Psoas muscle (tissue), 8 donors: ENCODE data around the gene DGCR8. TPM values are rescaled to one million over a fixed set of nuclear protein-coding genes. Genes with fewer than 3 reads are reported as not detected.

Experiments used
- ATAC-seq, 4 donors: fragments of 200-7000 bp; cut with Tn5 transposase; one replicate each; pipeline ENCODE4 v1.9.1; 2020; ENCODE audit warnings: moderate library complexity in 3 of 4, mild to moderate bottlenecking in 2 of 4
- DNase-seq, 2 donors: peaks; one replicate each; pipeline ENCODE4 v3.0.0-alpha.2; 2020
- H3K27ac ChIP-seq: fragments of 200-600 bp; one replicate; pipeline ENCODE4 v1.8.0; 2022
- H3K27me3 ChIP-seq, 3 donors: fragments of 200-600 bp in 1 of 3; one replicate each; pipeline versions ENCODE4 v1.6.1 to v1.8.0; 2013 to 2022; ENCODE audit warnings: low read length in 2 of 3, mild to moderate bottlenecking in 2 of 3, moderate library complexity in 1 of 3; ENCODE audit not compliant: insufficient read depth in 3 of 3
- H3K36me3 ChIP-seq, 2 donors: fragments of 200-600 bp in 1 of 2; one replicate each; pipeline versions ENCODE4 v1.6.1 to v1.8.0; 2013 to 2022; ENCODE audit warnings: low read depth in 1 of 2, mild to moderate bottlenecking in 1 of 2, moderate library complexity in 1 of 2; ENCODE audit not compliant: insufficient read depth in 1 of 2
- H3K4me1 ChIP-seq: fragments of 200-600 bp; one replicate; pipeline ENCODE4 v1.8.0; 2022
- H3K4me3 ChIP-seq: fragments of 200-600 bp; one replicate; pipeline ENCODE4 v1.8.0; 2022; ENCODE audit warnings: mild to moderate bottlenecking
- H3K9me3 ChIP-seq: fragments of 200-600 bp; one replicate; pipeline ENCODE4 v1.8.0; 2022
- CTCF ChIP-seq: fragments of 200-600 bp; IDR thresholded peaks from one replicate; pipeline ENCODE4 v1.8.0; 2022; ENCODE audit warnings: antibody characterized with exemption
- WGBS, 3 donors: extraction: QIAGEN DNeasy Blood & Tissue Kit; methylation state at CpG; one replicate each; pipeline versions ENCODE4 v1.1.6 to v1.1.7; 2013; 5-methylcytosine and 5-hydroxymethylcytosine counted together
- intact Hi-C, 2 donors: fragments of 100-400 bp; cut with DNase I; formaldehyde crosslinking; loops; one replicate each; pipeline versions ENCODE4 v1.11.0 to v1.14.2; 2022
- polyA plus RNA-seq, 3 donors: library from polyadenylated mRNA; stranded (reverse); fragments of 200-250 nt; gene quantifications; one replicate each; pipeline ENCODE4 v1.2.3, GENCODE V29; 2013
- total RNA-seq, 4 donors: library from RNA; stranded (reverse); fragmentation: NEBNext Ultra II Directional in 2 of 4; extraction: Animal tissue kit (Norgen Biotek cat#: 25700) in 2 of 4; gene quantifications; one replicate each; pipeline versions ENCODE4 v1.2.1 to v1.2.4, GENCODE V29; 2021 to 2023
- donor health status: healthy with polysubstance abuse.
- donor health status: DM: no; HTN: no; CAD: no; lungs with moderate emphysema.
- donor health status: Bipolar disorder and iron deficiency.
- donor health status: healthy.
- donor health status: DM: yes; HTN: yes; CAD: no.
- donor health status: DM: no; HTN: no; CAD: no.
- donor health status: DM: no; HTN: no; CAD: no.
- donor health status: DM: yes; HTN: yes; CAD: no.

The DGCR8 gene
- total and polyA plus RNA-seq, 7 donors: 10.5 to 21.5 (median 15.3) TPM

GRCh38 chr22:20135265-20135664, 55.2 kb downstream of the DGCR8 start:
- Histone ChIP-seq H3K4me1 (peaks cover 56% of the 10 kb centered on the region), H3K27ac (no peak overlapping the region), H3K27me3 (no peaks in the 10 kb centered on the region), H3K36me3 (peaks cover 0 to 3% of the 10 kb centered on the region in 2 donors), H3K9me3 (no peaks in the 10 kb centered on the region), H3K4me3 (no peak overlapping the region)
- DNase-seq (no peak), ATAC-seq (no peak)
- TF ChIP-seq CTCF: no peak
- WGBS, 3 donors: 38 to 59% (median 48%) methylated on average over 4 of the region's 4 CpGs
- intact Hi-C loops: no loop called here

- H3K9me3 ChIP-seq: no peaks in the 10 kb centered on the region
- peaks cover 0 to 8% of the 10 kb centered on the region in 2 donors for H3K36me3 ChIP-seq
- TF ChIP-seq CTCF: no peak
- no peak overlapping the region for H3K4me3 ChIP-seq
- H3K27me3 ChIP-seq: no peaks in the 10 kb centered on the region
- WGBS, 3 donors: 70 to 79% (median 74%) methylated on average over 24 to 25 of the region's 25 CpGs
- H3K4me1 ChIP-seq: peaks cover 56% of the 10 kb centered on the region
- intact Hi-C loops: no loop called here
- DNase-seq (no peak), ATAC-seq (no peak)
- H3K27ac ChIP-seq: no peak overlapping the region
Measured at GRCh38 chr22:20135806-20136602, 56.0 kb downstream of the DGCR8 start.

- intact Hi-C loops: no loop called here
- Histone ChIP-seq H3K9me3 (no peaks in the 10 kb centered on the region), H3K27ac (no peak overlapping the region), H3K4me1 (peaks cover 56% of the 10 kb centered on the region), H3K4me3 (no peak overlapping the region), H3K27me3 (no peaks in the 10 kb centered on the region), H3K36me3 (peaks cover 0 to 8% of the 10 kb centered on the region in 2 donors)
- no peak for DNase-seq
- no peak for TF ChIP-seq CTCF
- 92 to 98% (median 95%) methylated on average over 5 of the region's 5 CpGs for WGBS, 3 donors
- ATAC-seq: no peak
Measured at GRCh38 chr22:20136603-20136873, 56.5 kb downstream of the DGCR8 start.

GRCh38 chr22:20137113-20137512, 57.1 kb downstream of the DGCR8 start:
- H3K4me3 ChIP-seq: no peak overlapping the region

More at GRCh38 chr22:20137113-20137512, 57.1 kb downstream of the DGCR8 start:
- DNase-seq: no peak
- WGBS, 3 donors: 44 to 55% (median 54%) methylated on average over 13 of the region's 13 CpGs
- ATAC-seq: no peak
- Histone ChIP-seq H3K36me3 (peaks cover 0 to 8% of the 10 kb centered on the region in 2 donors), H3K27me3 (no peaks in the 10 kb centered on the region), H3K9me3 (no peaks in the 10 kb centered on the region), H3K4me1 (peaks cover 56% of the 10 kb centered on the region), H3K27ac (peak overlapping the region; percentile 59)
- intact Hi-C loops: no loop called here
- TF ChIP-seq CTCF: no peak
